SK-N-DZ (cell line): ENCODE measurements around the gene GLRA1.
A peak's percentile ranks its signal among the peaks of the same experiment; 100 is the strongest.
"Not testable (repeated sequence)": the region's sequence is repeated elsewhere in the genome, so short reads cannot be mapped to it uniquely, and the experiment has no call there.

Experiments
- DNase-seq: peaks from one replicate; pipeline ENCODE4 v3.0.0-alpha.2; 2015; ENCODE audit warnings: low spot score

Gene GLRA1

GRCh38 chr5:151917904-151918303 is 6.7 kb downstream of the GLRA1 start:
- DNase-seq = peak; percentile 17

GRCh38 chr5:151913425-151913824 is 11.2 kb downstream of the GLRA1 start:
- no peak for DNase-seq

- DNase-seq = no peak
Observed at GRCh38 chr5:151912360-151912759, 12.3 kb downstream of the GLRA1 start.

- no peak for DNase-seq
Observed at GRCh38 chr5:151911011-151911410, 13.6 kb downstream of the GLRA1 start.

- no peak for DNase-seq
Observed at GRCh38 chr5:151909628-151910027, 15.0 kb downstream of the GLRA1 start.

- DNase-seq = no peak
Observed at GRCh38 chr5:151906246-151906645, 18.4 kb downstream of the GLRA1 start.

- DNase-seq = no peak
Observed at GRCh38 chr5:151905557-151905961, 19.1 kb downstream of the GLRA1 start.

- no peak for DNase-seq
Observed at GRCh38 chr5:151904909-151905308, 19.7 kb downstream of the GLRA1 start.

- no peak for DNase-seq
Observed at GRCh38 chr5:151904127-151904526, 20.5 kb downstream of the GLRA1 start.

GRCh38 chr5:151903243-151903653 is 21.4 kb downstream of the GLRA1 start:
- DNase-seq = no peak

- no peak for DNase-seq
Observed at GRCh38 chr5:151902215-151902614, 22.4 kb downstream of the GLRA1 start.

- DNase-seq = no peak
Observed at GRCh38 chr5:151901611-151902010, 23.0 kb downstream of the GLRA1 start.

- no peak for DNase-seq
Observed at GRCh38 chr5:151900891-151901290, 23.8 kb downstream of the GLRA1 start.

- DNase-seq = no peak
Observed at GRCh38 chr5:151899399-151899798, 25.3 kb downstream of the GLRA1 start.

GRCh38 chr5:151897896-151898295 is 26.8 kb downstream of the GLRA1 start:
- no peak for DNase-seq

- no peak for DNase-seq
Observed at GRCh38 chr5:151897020-151897552, 27.6 kb downstream of the GLRA1 start.

- DNase-seq = no peak
Observed at GRCh38 chr5:151896031-151896691, 28.5 kb downstream of the GLRA1 start.

GRCh38 chr5:151895660-151896030 is 29.0 kb downstream of the GLRA1 start:
- DNase-seq = no peak

- not testable (repeated sequence) for DNase-seq
Observed at GRCh38 chr5:151893485-151893884, 31.2 kb downstream of the GLRA1 start.

GRCh38 chr5:151892393-151892792 is 32.3 kb downstream of the GLRA1 start:
- no peak for DNase-seq

GRCh38 chr5:151890299-151890698 is 34.4 kb downstream of the GLRA1 start:
- DNase-seq = no peak

GRCh38 chr5:151889614-151890013 is 35.0 kb downstream of the GLRA1 start:
- DNase-seq = no peak

GRCh38 chr5:151886546-151887275 is 37.9 kb downstream of the GLRA1 start:
- DNase-seq = no peak
